H1 (cell line): ENCODE measurements around the gene KIF25.

Experiments
- EZH2 ChIP-seq: fragments of 200-600 bp; sonication (generic); IDR thresholded peaks from 2 replicates; pipeline ENCODE4 v1.7.1; 2012; ENCODE audit warnings: low read depth, mild to moderate bottlenecking, moderate library complexity, low read length, inconsistent platforms; ENCODE audit not compliant: severe bottlenecking
- NANOG ChIP-seq: IDR thresholded peaks from 2 replicates; pipeline ENCODE4 v1.6.1; 2011; ENCODE audit warnings: low read length, low read depth, mild to moderate bottlenecking, inconsistent platforms; ENCODE audit not compliant: insufficient read depth, poor library complexity, severe bottlenecking
- POLR2AphosphoS5 ChIP-seq: IDR thresholded peaks from 2 replicates; pipeline ENCODE4 v1.6.1; 2011; ENCODE audit warnings: low read depth, low read length
- RNF2 ChIP-seq: fragments of 200-900, 300-1000 bp; sonication (generic); IDR thresholded peaks from 2 replicates; pipeline ENCODE4 v1.7.1; 2016; ENCODE audit warnings: borderline replicate concordance, low read depth, mild to moderate bottlenecking, antibody characterized with exemption, low read length; ENCODE audit not compliant: poor library complexity, severe bottlenecking; ENCODE audit errors: missing control alignments
- TF ChIP-seq, protein P1 (sequence below): IDR thresholded peaks from 2 replicates; pipeline ENCODE4 v1.6.1; 2012; ENCODE audit warnings: inconsistent platforms

GRCh38 chr6:167957626-167958025, 39.8 kb upstream of the KIF25 start:
- TF ChIP-seq EZH2, result no peak
- no peak for TF ChIP-seq NANOG
- TF ChIP-seq, protein P1, sequence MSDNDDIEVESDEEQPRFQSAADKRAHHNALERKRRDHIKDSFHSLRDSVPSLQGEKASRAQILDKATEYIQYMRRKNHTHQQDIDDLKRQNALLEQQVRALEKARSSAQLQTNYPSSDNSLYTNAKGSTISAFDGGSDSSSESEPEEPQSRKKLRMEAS, result no peak
- no peak for TF ChIP-seq POLR2AphosphoS5
- TF ChIP-seq RNF2, result no peak
